Endodermal cell (in vitro differentiated cells): Measurements from ENCODE around the gene SLC12A9. TPM values are rescaled to one million over a fixed set of nuclear protein-coding genes. Genes with fewer than 3 reads are reported as not detected.

ENCODE experiments used
- DNase-seq: peaks from one replicate; pipeline ENCODE4 v3.0.0-alpha.2; 2017
- H3K27ac ChIP-seq: 2 replicates; pipeline ENCODE4 v1.5.1; 2013; ENCODE audit warnings: mild to moderate bottlenecking, low read depth, low read length, moderate library complexity
- H3K27me3 ChIP-seq: 2 replicates; pipeline ENCODE4 v1.6.1; 2013; ENCODE audit warnings: mild to moderate bottlenecking, low read length, moderate library complexity; ENCODE audit not compliant: insufficient read depth, control insufficient read depth, poor library complexity, severe bottlenecking
- H3K36me3 ChIP-seq: 2 replicates; pipeline ENCODE4 v1.7.0; 2013; ENCODE audit warnings: mild to moderate bottlenecking, low read length, moderate library complexity; ENCODE audit not compliant: control insufficient read depth, insufficient read depth
- H3K4me1 ChIP-seq: one replicate; pipeline ENCODE4 v1.7.0; 2013; ENCODE audit warnings: low read length; ENCODE audit not compliant: control insufficient read depth, insufficient read depth
- H3K4me3 ChIP-seq: 2 replicates; pipeline ENCODE4 v1.5.1; 2013; ENCODE audit warnings: mild to moderate bottlenecking, low read length, moderate library complexity
- H3K9ac ChIP-seq: 2 replicates; pipeline ENCODE4 v1.6.1; 2013; ENCODE audit warnings: mild to moderate bottlenecking, low read length, moderate library complexity; ENCODE audit not compliant: poor library complexity, severe bottlenecking; ENCODE audit errors: extremely low read depth
- H3K9me3 ChIP-seq: 2 replicates; pipeline ENCODE4 v1.6.1; 2013; ENCODE audit warnings: mild to moderate bottlenecking, low read length, moderate library complexity; ENCODE audit not compliant: control insufficient read depth
- H3K27ac Mint-ChIP-seq: 2 replicates; pipeline ENCODE4 v1.8.0; 2020; ENCODE audit warnings: mixed read lengths
- H3K27me3 Mint-ChIP-seq: 2 replicates; pipeline ENCODE4 v1.8.0; 2021; ENCODE audit warnings: mild to moderate bottlenecking, mixed read lengths; ENCODE audit not compliant: insufficient read depth
- H3K36me3 Mint-ChIP-seq: 2 replicates; pipeline ENCODE4 v1.8.0; 2020; ENCODE audit warnings: low read depth, mixed read lengths
- H3K4me1 Mint-ChIP-seq: 2 replicates; pipeline ENCODE4 v1.8.0; 2020; ENCODE audit warnings: mixed read lengths
- H3K4me3 Mint-ChIP-seq: 2 replicates; pipeline ENCODE4 v1.8.0; 2020; ENCODE audit warnings: mild to moderate bottlenecking, moderate library complexity, mixed read lengths
- H3K9me3 Mint-ChIP-seq: 2 replicates; pipeline ENCODE4 v1.8.0; 2020; ENCODE audit warnings: mild to moderate bottlenecking, mixed read lengths
- WGBS, 2 experiments: methylation state at CpG; one replicate each; pipeline versions ENCODE4 v1.1.5 to v1.1.7; 2013; ENCODE audit warnings: missing lambda C conversion rate in 2 of 2, mixed read lengths in 1 of 2; ENCODE audit not compliant: insufficient coverage in 1 of 2, insufficient read length in 1 of 2; 5-methylcytosine and 5-hydroxymethylcytosine counted together
- total RNA-seq, 2 donors: library from RNA; stranded (reverse); fragmentation: NEBNext Ultra II Directional in 1 of 2; extraction: Animal tissue kit (Norgen Biotek cat#: 25700) in 1 of 2; gene quantifications; 2 replicates in 1 of 2; 3 replicates in 1 of 2; pipeline ENCODE4 v1.2.1, GENCODE V29; 2021
- TF ChIP-seq, protein P1 (sequence below): fragments of 200-600 bp; sonication (generic); conservative IDR thresholded peaks from 2 replicates; pipeline ENCODE4 v1.5.0; 2021; ENCODE audit warnings: antibody characterized with exemption, mild to moderate bottlenecking

SLC12A9 gene
- total RNA-seq, 2 donors from 2014 or later: 22.5 to 35.1 TPM

GRCh38 chr7:100882785-100883526 is 30.4 kb downstream of the SLC12A9 start:
- Histone ChIP-seq H3K27ac (no peak overlapping the region), H3K27me3 (no peaks in the 10 kb centered on the region), H3K9me3 (no peaks in the 10 kb centered on the region), H3K36me3 (peaks cover 94% of the 10 kb centered on the region), H3K4me3 (no peak overlapping the region), H3K9ac (no peak overlapping the region), H3K4me1 (no peaks in the 10 kb centered on the region)
- no peaks in the 10 kb centered on the region for H3K9me3 Mint-ChIP-seq
- no peaks in the 10 kb centered on the region for H3K27me3 Mint-ChIP-seq
- H3K4me3 Mint-ChIP-seq: no peak overlapping the region
- H3K27ac Mint-ChIP-seq: peak overlapping the region; percentile 1
- DNase-seq: no peak
- H3K36me3 Mint-ChIP-seq: peaks cover 93% of the 10 kb centered on the region
- 91 to 93% methylated on average over 12 to 24 of the region's 24 CpGs for WGBS, 2 experiments
- TF ChIP-seq, protein P1, sequence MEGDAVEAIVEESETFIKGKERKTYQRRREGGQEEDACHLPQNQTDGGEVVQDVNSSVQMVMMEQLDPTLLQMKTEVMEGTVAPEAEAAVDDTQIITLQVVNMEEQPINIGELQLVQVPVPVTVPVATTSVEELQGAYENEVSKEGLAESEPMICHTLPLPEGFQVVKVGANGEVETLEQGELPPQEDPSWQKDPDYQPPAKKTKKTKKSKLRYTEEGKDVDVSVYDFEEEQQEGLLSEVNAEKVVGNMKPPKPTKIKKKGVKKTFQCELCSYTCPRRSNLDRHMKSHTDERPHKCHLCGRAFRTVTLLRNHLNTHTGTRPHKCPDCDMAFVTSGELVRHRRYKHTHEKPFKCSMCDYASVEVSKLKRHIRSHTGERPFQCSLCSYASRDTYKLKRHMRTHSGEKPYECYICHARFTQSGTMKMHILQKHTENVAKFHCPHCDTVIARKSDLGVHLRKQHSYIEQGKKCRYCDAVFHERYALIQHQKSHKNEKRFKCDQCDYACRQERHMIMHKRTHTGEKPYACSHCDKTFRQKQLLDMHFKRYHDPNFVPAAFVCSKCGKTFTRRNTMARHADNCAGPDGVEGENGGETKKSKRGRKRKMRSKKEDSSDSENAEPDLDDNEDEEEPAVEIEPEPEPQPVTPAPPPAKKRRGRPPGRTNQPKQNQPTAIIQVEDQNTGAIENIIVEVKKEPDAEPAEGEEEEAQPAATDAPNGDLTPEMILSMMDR: no peak
- peaks cover 17% of the 10 kb centered on the region for H3K4me1 Mint-ChIP-seq

DNA sequence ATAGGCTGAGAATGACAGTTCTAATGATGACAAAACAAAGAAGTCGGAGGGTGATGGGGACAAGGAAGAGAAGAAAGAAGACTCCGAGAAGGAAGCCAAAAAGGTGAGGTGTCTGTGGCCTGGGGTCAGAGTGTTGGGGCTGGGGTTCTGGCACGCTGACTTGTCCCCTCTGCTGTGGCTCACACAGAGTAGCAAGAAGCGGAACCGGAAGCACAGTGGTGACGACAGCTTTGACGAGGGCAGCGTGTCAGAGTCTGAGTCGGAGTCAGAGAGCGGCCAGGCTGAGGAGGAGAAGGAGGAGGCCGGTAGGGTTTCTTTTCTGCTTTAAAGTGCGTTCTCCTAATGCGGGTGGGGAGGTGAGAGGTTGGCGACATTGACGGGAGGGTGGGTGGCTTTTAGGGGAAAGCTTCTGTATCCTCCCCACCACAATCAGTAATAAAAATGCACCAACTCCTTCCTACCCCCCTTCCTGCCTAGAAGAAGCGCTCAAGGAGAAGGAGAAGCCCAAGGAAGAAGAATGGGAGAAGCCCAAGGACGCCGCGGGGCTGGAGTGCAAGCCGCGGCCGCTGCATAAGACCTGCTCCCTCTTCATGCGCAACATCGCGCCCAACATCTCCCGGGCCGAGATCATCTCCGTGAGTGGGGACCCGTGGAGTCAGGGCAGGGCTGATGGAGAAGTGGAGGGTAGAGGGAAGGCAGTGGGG is 32.4 kb downstream of the SLC12A9 start:
- H3K36me3 ChIP-seq: peaks cover 85% of the 10 kb centered on the region
- Mint-ChIP-seq H3K4me1 (peaks cover 23% of the 10 kb centered on the region), H3K9me3 (no peaks in the 10 kb centered on the region), H3K36me3 (peaks cover 81% of the 10 kb centered on the region), H3K4me3 (no peak overlapping the region), H3K27ac (peak overlapping the region; percentile 31), H3K27me3 (no peaks in the 10 kb centered on the region)
- H3K9ac ChIP-seq: no peak overlapping the region
- DNase-seq: no peak
- H3K4me3 ChIP-seq: no peak overlapping the region
- no peaks in the 10 kb centered on the region for H3K27me3 ChIP-seq
- 97 to 99% methylated on average over 14 to 25 of the region's 29 CpGs for WGBS, 2 experiments
- TF ChIP-seq, protein P1: no peak
- peaks cover 2% of the 10 kb centered on the region for H3K4me1 ChIP-seq
- H3K27ac ChIP-seq: no peak overlapping the region
- H3K9me3 ChIP-seq: no peaks in the 10 kb centered on the region

- no peak overlapping the region for H3K4me3 Mint-ChIP-seq
- Histone ChIP-seq H3K4me3 (no peak overlapping the region), H3K27me3 (no peaks in the 10 kb centered on the region), H3K4me1 (peaks cover 2% of the 10 kb centered on the region), H3K36me3 (peaks cover 81% of the 10 kb centered on the region), H3K9me3 (no peaks in the 10 kb centered on the region), H3K27ac (no peak overlapping the region), H3K9ac (no peak overlapping the region)
- TF ChIP-seq, protein P1: no peak
- H3K27ac Mint-ChIP-seq: peak overlapping the region; percentile 5
- peaks cover 76% of the 10 kb centered on the region for H3K36me3 Mint-ChIP-seq
- DNase-seq: no peak
- H3K9me3 Mint-ChIP-seq: no peaks in the 10 kb centered on the region
- peaks cover 21% of the 10 kb centered on the region for H3K4me1 Mint-ChIP-seq
- H3K27me3 Mint-ChIP-seq: no peaks in the 10 kb centered on the region
- 94 to 95% methylated on average over 18 to 22 of the region's 22 CpGs for WGBS, 2 experiments
Measured at GRCh38 chr7:100885440-100886141, 33.1 kb downstream of the SLC12A9 start.
